Muscle layer of colon (tissue), 2 donors: ENCODE measurements around the gene PRDM1.

Experiments
- H3K27ac ChIP-seq: one replicate; pipeline ENCODE4 v1.7.0; 2013; ENCODE audit warnings: low read depth, mild to moderate bottlenecking, low read length, moderate library complexity
- H3K27me3 ChIP-seq, 2 donors: one replicate each; pipeline ENCODE4 v1.7.0; 2013; ENCODE audit warnings: low read length in 2 of 2, mild to moderate bottlenecking in 2 of 2; ENCODE audit not compliant: insufficient read depth in 2 of 2, control insufficient read depth in 1 of 2
- H3K36me3 ChIP-seq: one replicate; pipeline ENCODE4 v1.7.0; 2013; ENCODE audit warnings: mild to moderate bottlenecking, low read length; ENCODE audit not compliant: insufficient read depth
- H3K4me1 ChIP-seq: one replicate; pipeline ENCODE4 v1.7.0; 2013; ENCODE audit warnings: mild to moderate bottlenecking, low read length; ENCODE audit not compliant: insufficient read depth
- H3K4me3 ChIP-seq, 2 donors: one replicate each; pipeline ENCODE4 v1.7.0; 2013; ENCODE audit warnings: low read length in 2 of 2, low read depth in 1 of 2, mild to moderate bottlenecking in 1 of 2, moderate library complexity in 1 of 2
- H3K9ac ChIP-seq: one replicate; pipeline ENCODE4 v1.7.0; 2013; ENCODE audit warnings: low read length
- H3K9me3 ChIP-seq: one replicate; pipeline ENCODE4 v1.7.0; 2013; ENCODE audit warnings: mild to moderate bottlenecking, low read length
- donor health status: abdominal sarcoma.
- donor health status: Adenocarcinoma of cecum.

Gene PRDM1

GRCh38 chr6:106122306-106122918 lies 36.3 kb downstream of the PRDM1 start:
- Histone ChIP-seq H3K36me3 (no peaks in the 10 kb centered on the region), H3K4me1 (no peaks in the 10 kb centered on the region), H3K4me3 (no peak overlapping the region), H3K9ac (no peak overlapping the region), H3K27me3 (no peaks in the 10 kb centered on the region), H3K9me3 (no peaks in the 10 kb centered on the region), H3K27ac (no peak overlapping the region)

- no peaks in the 10 kb centered on the region for H3K9me3 ChIP-seq
- no peaks in the 10 kb centered on the region for H3K27me3 ChIP-seq
- no peak overlapping the region for H3K27ac ChIP-seq
- no peaks in the 10 kb centered on the region for H3K36me3 ChIP-seq
- no peak overlapping the region for H3K4me3 ChIP-seq
- no peaks in the 10 kb centered on the region for H3K4me1 ChIP-seq
- H3K9ac ChIP-seq: no peak overlapping the region
These were observed 37.0 kb downstream of the PRDM1 start for GRCh38 chr6:106122938-106123656.

- H3K27me3 ChIP-seq: no peaks in the 10 kb centered on the region
- no peak overlapping the region for H3K9ac ChIP-seq
- no peaks in the 10 kb centered on the region for H3K4me1 ChIP-seq
- H3K36me3 ChIP-seq: no peaks in the 10 kb centered on the region
- H3K4me3 ChIP-seq: no peak overlapping the region
- H3K27ac ChIP-seq: no peak overlapping the region
- no peaks in the 10 kb centered on the region for H3K9me3 ChIP-seq
These were observed 37.9 kb downstream of the PRDM1 start for GRCh38 chr6:106124015-106124414.

- no peaks in the 10 kb centered on the region for H3K36me3 ChIP-seq
These were observed 38.6 kb downstream of the PRDM1 start for GRCh38 chr6:106124437-106125430.

GRCh38 chr6:106125925-106126435 lies 39.8 kb downstream of the PRDM1 start:
- no peak overlapping the region for H3K27ac ChIP-seq
- no peak overlapping the region for H3K4me3 ChIP-seq
- H3K4me1 ChIP-seq: no peaks in the 10 kb centered on the region
- H3K9ac ChIP-seq: no peak overlapping the region
- no peaks in the 10 kb centered on the region for H3K9me3 ChIP-seq
- H3K27me3 ChIP-seq: no peaks in the 10 kb centered on the region
- no peaks in the 10 kb centered on the region for H3K36me3 ChIP-seq

More at GRCh38 chr6:106124437-106125430, 38.6 kb downstream of the PRDM1 start:
- no peak overlapping the region for H3K27ac ChIP-seq
- H3K4me3 ChIP-seq: no peak overlapping the region
- H3K9me3 ChIP-seq: no peaks in the 10 kb centered on the region
- H3K27me3 ChIP-seq: no peaks in the 10 kb centered on the region
- H3K4me1 ChIP-seq: no peaks in the 10 kb centered on the region
- H3K9ac ChIP-seq: no peak overlapping the region

GRCh38 chr6:106126482-106126881 lies 40.3 kb downstream of the PRDM1 start:
- Histone ChIP-seq H3K27ac (no peak overlapping the region), H3K9ac (no peak overlapping the region), H3K27me3 (no peaks in the 10 kb centered on the region), H3K9me3 (no peaks in the 10 kb centered on the region), H3K4me1 (no peaks in the 10 kb centered on the region), H3K36me3 (no peaks in the 10 kb centered on the region), H3K4me3 (no peak overlapping the region)

- Histone ChIP-seq H3K4me1 (no peaks in the 10 kb centered on the region), H3K36me3 (no peaks in the 10 kb centered on the region), H3K9me3 (no peaks in the 10 kb centered on the region), H3K27me3 (no peaks in the 10 kb centered on the region), H3K4me3 (no peak overlapping the region), H3K27ac (no peak overlapping the region), H3K9ac (no peak overlapping the region)
These were observed 43.0 kb downstream of the PRDM1 start for GRCh38 chr6:106128981-106129781.

GRCh38 chr6:106132153-106132698 lies 46.1 kb downstream of the PRDM1 start:
- H3K27me3 ChIP-seq: no peaks in the 10 kb centered on the region
- no peak overlapping the region for H3K4me3 ChIP-seq
- no peak overlapping the region for H3K27ac ChIP-seq
- no peaks in the 10 kb centered on the region for H3K4me1 ChIP-seq
- H3K9ac ChIP-seq: no peak overlapping the region
- no peaks in the 10 kb centered on the region for H3K9me3 ChIP-seq
- H3K36me3 ChIP-seq: no peaks in the 10 kb centered on the region

GRCh38 chr6:106133040-106133439 lies 46.9 kb downstream of the PRDM1 start:
- Histone ChIP-seq H3K27ac (no peak overlapping the region), H3K4me3 (no peak overlapping the region), H3K9me3 (no peaks in the 10 kb centered on the region), H3K9ac (no peak overlapping the region), H3K27me3 (no peaks in the 10 kb centered on the region), H3K4me1 (no peaks in the 10 kb centered on the region), H3K36me3 (no peaks in the 10 kb centered on the region)

GRCh38 chr6:106134087-106134770 lies 48.1 kb downstream of the PRDM1 start:
- H3K27me3 ChIP-seq: no peaks in the 10 kb centered on the region
- no peak overlapping the region for H3K4me3 ChIP-seq
- H3K9ac ChIP-seq: no peak overlapping the region
- H3K4me1 ChIP-seq: no peaks in the 10 kb centered on the region
- H3K27ac ChIP-seq: no peak overlapping the region
- H3K9me3 ChIP-seq: no peaks in the 10 kb centered on the region
- H3K36me3 ChIP-seq: no peaks in the 10 kb centered on the region
